NB4 (cell line): ENCODE results near the gene LCE1E.

Source experiments
- DNase-seq: peaks from one replicate; pipeline ENCODE4 v3.0.0; 2010; ENCODE audit warnings: low read depth
- H3K4me3 ChIP-seq: one replicate; pipeline ENCODE4 v1.5.1; 2011; ENCODE audit warnings: mild to moderate bottlenecking, low read depth, low read length, moderate library complexity
- CTCF ChIP-seq: IDR thresholded peaks from one replicate; pipeline ENCODE4 v1.5.1; 2012; ENCODE audit warnings: low read depth, low read length
- MAX ChIP-seq: IDR thresholded peaks from 2 replicates; pipeline ENCODE4 v1.6.1; 2011; ENCODE audit warnings: low read depth, low read length
- MYC ChIP-seq: IDR thresholded peaks from 2 replicates; pipeline ENCODE4 v1.6.1; 2011; ENCODE audit warnings: low read depth, low read length
- POLR2A ChIP-seq: IDR thresholded peaks from 2 replicates; pipeline ENCODE4 v1.6.1; 2011; ENCODE audit warnings: mild to moderate bottlenecking; ENCODE audit not compliant: insufficient read length; ENCODE audit errors: extremely low read depth

The LCE1E gene

GRCh38 chr1:152796421-152796820 lies 10.4 kb downstream of the LCE1E start, which contains the start of gene LCE1D:
Gene LCE1D, plus strand, starts transcription at chr1:152796721. Its CDS starts 1,074 bp downstream, at chr1:152797795.
- no peak within 1 kb of the TSS for H3K4me3 ChIP-seq
- TF ChIP-seq MAX (no peak), POLR2A (no peak), MYC (no peak), CTCF (no peak)
- no peak for DNase-seq

GRCh38 chr1:152801333-152801732 lies 15.3 kb downstream of the LCE1E start:
- no peak for DNase-seq
- no peak overlapping the region for H3K4me3 ChIP-seq
- TF ChIP-seq POLR2A = no peak
- no peak for TF ChIP-seq MYC
- no peak for TF ChIP-seq MAX
- no peak for TF ChIP-seq CTCF

GRCh38 chr1:152806576-152806975 lies 20.5 kb downstream of the LCE1E start, which contains the start of gene LCE1C:
Gene LCE1C, minus strand, starts transcription at chr1:152806651. Its CDS starts 1,173 bp downstream, at chr1:152805478.
- TF ChIP-seq MAX = no peak
- TF ChIP-seq MYC = no peak
- no peak for TF ChIP-seq POLR2A
- TF ChIP-seq CTCF = no peak
- H3K4me3 ChIP-seq = no peak within 1 kb of the TSS
- no peak for DNase-seq

- no peak for TF ChIP-seq MYC
- TF ChIP-seq MAX = no peak
- TF ChIP-seq POLR2A = no peak
- TF ChIP-seq CTCF = no peak
- no peak for DNase-seq
- no peak overlapping the region for H3K4me3 ChIP-seq
Measured at GRCh38 chr1:152811050-152811449, 25.0 kb downstream of the LCE1E start.

GRCh38 chr1:152811671-152812070 lies 25.6 kb downstream of the LCE1E start, which contains the start of gene LCE1B:
Gene LCE1B, plus strand, starts transcription at chr1:152811971. Its CDS starts 476 bp downstream, at chr1:152812447.
- TF ChIP-seq POLR2A = no peak
- TF ChIP-seq MYC = no peak
- DNase-seq = no peak

GRCh38 chr1:152817309-152817708 lies 31.3 kb downstream of the LCE1E start:
- H3K4me3 ChIP-seq = no peak overlapping the region
- TF ChIP-seq POLR2A = no peak
- no peak for TF ChIP-seq MAX
- TF ChIP-seq MYC = no peak
- no peak for TF ChIP-seq CTCF
- no peak for DNase-seq

More at GRCh38 chr1:152811671-152812070, 25.6 kb downstream of the LCE1E start, which contains the start of gene LCE1B:
- H3K4me3 ChIP-seq = no peak within 1 kb of the TSS
